A549 (cell line): ENCODE data around the gene PROM2. TPM values are rescaled to one million over a fixed set of nuclear protein-coding genes. Genes with fewer than 3 reads are reported as not detected.

Experiments
- ATAC-seq, 2 experiments: fragments of 200-7000 bp in 1 of 2; fragments of >200 bp in 1 of 2; cut with Nextera tagmentation in 1 of 2; cut with Tn5 transposase in 1 of 2; 3 replicates each; pipeline versions ENCODE4 v1.8.0 to v1.9.1; 2018 to 2020; ENCODE audit warnings: mild to moderate bottlenecking in 1 of 2, moderate library complexity in 1 of 2
- CTCF ChIA-PET: fragments of 300-600 bp; sonication (Branson Sonifier 250); formaldehyde crosslinking; extraction: SDS; loops from one replicate; lab custom pipeline; 2021; ENCODE audit warnings: antibody characterized with exemption, inconsistent platforms; lab: Yijun Ruan, JAX
- POLR2A ChIA-PET: fragments of 350-600 bp; formaldehyde crosslinking; extraction: SDS; loops from one replicate; lab custom pipeline; 2021; ENCODE audit warnings: antibody characterized with exemption, inconsistent platforms; lab: Yijun Ruan, JAX
- DNase-seq, 2 experiments: peaks; one replicate each; pipeline versions ENCODE4 v3.0.0 to v3.0.0-alpha.2; 2011 to 2016; ENCODE audit warnings: low read depth in 1 of 2, low spot score in 1 of 2
- FAIRE-seq: peaks from 2 replicates; lab custom pipeline; 2011; peaks lifted over from hg19 to GRCh38; lab: Jason Lieb, UNC
- H3K27ac ChIP-seq, 2 experiments: fragments of >200 bp; sonication (Bioruptor Twin); formaldehyde crosslinking; 3 replicates each; pipeline ENCODE4 v1.5.1; 2016 to 2017
- H3K4me1 ChIP-seq: fragments of >200 bp; sonication (Bioruptor Twin); formaldehyde crosslinking; 3 replicates; pipeline ENCODE4 v1.6.1; 2016
- H3K4me2 ChIP-seq: fragments of >200 bp; sonication (Bioruptor Twin); formaldehyde crosslinking; 3 replicates; pipeline ENCODE4 v1.6.1; 2016
- H3K4me3 ChIP-seq: fragments of >200 bp; sonication (Bioruptor Twin); formaldehyde crosslinking; 3 replicates; pipeline ENCODE4 v1.5.1; 2016
- H3K9me3 ChIP-seq: fragments of >200 bp; sonication (Bioruptor Twin); formaldehyde crosslinking; 3 replicates; pipeline ENCODE4 v1.6.1; 2016
- BCL3 ChIP-seq: fragments of >200 bp; sonication (Bioruptor Twin); formaldehyde crosslinking; IDR thresholded peaks from 3 replicates; pipeline ENCODE4 v1.6.1; 2016
- CEBPB ChIP-seq, 2 experiments: fragments of >200 bp in 1 of 2; sonication (Bioruptor Twin) in 1 of 2; formaldehyde crosslinking in 1 of 2; IDR thresholded peaks; 2 replicates each; pipeline ENCODE4 v1.6.1; 2012 to 2016
- EHMT2 ChIP-seq: fragments of 200-600 bp; sonication (generic); IDR thresholded peaks from 2 replicates; pipeline ENCODE4 v1.6.1; 2016; ENCODE audit warnings: antibody characterized with exemption, low read depth, mild to moderate bottlenecking, moderate library complexity
- ELK1 ChIP-seq: fragments of 150-350 bp; IDR thresholded peaks from 2 replicates; pipeline ENCODE4 v1.6.1; 2014; ENCODE audit warnings: low read depth, mild to moderate bottlenecking, low read length
- EP300 ChIP-seq, 2 experiments: fragments of >200 bp; sonication (Bioruptor Twin); formaldehyde crosslinking; IDR thresholded peaks; 2 replicates in 1 of 2; 3 replicates in 1 of 2; pipeline ENCODE4 v1.6.1; 2016 to 2017
- FOSB ChIP-seq: fragments of 250-450 bp; sonication (Bioruptor Pico); IDR thresholded peaks from 2 replicates; pipeline ENCODE4 v1.5.0; 2020; ENCODE audit warnings: mild to moderate bottlenecking, moderate library complexity
- FOXS1 ChIP-seq: fragments of 250-450 bp; sonication (Bioruptor Pico); IDR thresholded peaks from 2 replicates; pipeline ENCODE4 v1.5.0; 2020; ENCODE audit warnings: mild to moderate bottlenecking, moderate library complexity
- HEYL ChIP-seq: fragments of 250-450 bp; sonication (Bioruptor Pico); IDR thresholded peaks from 2 replicates; pipeline ENCODE4 v1.8.0; 2021; ENCODE audit warnings: mild to moderate bottlenecking, moderate library complexity
- HOXB13 ChIP-seq: fragments of 250-450 bp; sonication (Bioruptor Pico); IDR thresholded peaks from 2 replicates; pipeline ENCODE4 v1.5.0; 2020; ENCODE audit warnings: low read depth, mild to moderate bottlenecking, moderate library complexity
- KDM1A ChIP-seq: fragments of 200-600 bp; sonication (generic); IDR thresholded peaks from 2 replicates; pipeline ENCODE4 v1.6.1; 2016; ENCODE audit warnings: low read depth, mild to moderate bottlenecking
- MAFK ChIP-seq: fragments of 450-650 bp; IDR thresholded peaks from 2 replicates; pipeline ENCODE4 v1.6.1; 2014; ENCODE audit not compliant: partially characterized antibody
- MAZ ChIP-seq: fragments of 150-350 bp; IDR thresholded peaks from 2 replicates; pipeline ENCODE4 v1.6.1; 2014; ENCODE audit warnings: antibody characterized with exemption, low read depth, low read length, borderline replicate concordance
- NPAS2 ChIP-seq: fragments of 250-450 bp; sonication (Bioruptor Pico); IDR thresholded peaks from 2 replicates; pipeline ENCODE4 v1.8.0; 2022; ENCODE audit warnings: mild to moderate bottlenecking, moderate library complexity, borderline replicate concordance
- POLR2AphosphoS2 ChIP-seq: conservative IDR thresholded peaks from 2 replicates; pipeline ENCODE4 v1.6.1; 2012; ENCODE audit warnings: low read length, improper control_type of control experiment, inconsistent platforms
- RAD21 ChIP-seq, 2 experiments: fragments of >200 bp in 1 of 2; sonication (Bioruptor Twin) in 1 of 2; formaldehyde crosslinking in 1 of 2; IDR thresholded peaks in 1 of 2; conservative IDR thresholded peaks in 1 of 2; 2 replicates in 1 of 2; 3 replicates in 1 of 2; pipeline ENCODE4 v1.6.1; 2012 to 2018; ENCODE audit warnings: inconsistent platforms in 1 of 2
- RARB ChIP-seq: fragments of 250-450 bp; sonication (Bioruptor Pico); IDR thresholded peaks from 2 replicates; pipeline ENCODE4 v1.8.0; 2021; ENCODE audit warnings: mild to moderate bottlenecking, moderate library complexity
- RCOR1 ChIP-seq: fragments of 150-350 bp; IDR thresholded peaks from 2 replicates; pipeline ENCODE4 v1.6.1; 2014; ENCODE audit warnings: antibody characterized with exemption, low read length, low read depth
- RNF2 ChIP-seq: fragments of 200-600 bp; sonication (generic); IDR thresholded peaks from 2 replicates; pipeline ENCODE4 v1.6.1; 2016; ENCODE audit warnings: low read depth, mild to moderate bottlenecking, antibody characterized with exemption, moderate library complexity, borderline replicate concordance
- ZNF302 ChIP-seq: fragments of 250-450 bp; sonication (Bioruptor Pico); IDR thresholded peaks from 2 replicates; pipeline ENCODE4 v1.9.0; 2021; ENCODE audit warnings: inconsistent platforms, mild to moderate bottlenecking, moderate library complexity
- ZSCAN20 ChIP-seq: fragments of 250-450 bp; sonication (Bioruptor Pico); IDR thresholded peaks from 2 replicates; pipeline ENCODE4 v1.8.0; 2022; ENCODE audit warnings: mild to moderate bottlenecking, moderate library complexity
- WGBS: methylation state at CpG from one replicate; pipeline ENCODE4 v1.1.6; 2017; ENCODE audit errors: missing lambda C conversion rate; 5-methylcytosine and 5-hydroxymethylcytosine counted together
- polyA plus RNA-seq, 4 experiments: library from polyadenylated mRNA; depleted of rRNA in 3 of 4; stranded (reverse); fragments of >200 nt; fragmentation: RNase III in 1 of 4; extraction: RNeasy Plus Mini Kit Qiagen cat#74134 plus additional on column Dnase treatment in 1 of 4; gene quantifications; 2 replicates in 3 of 4; 3 replicates in 1 of 4; pipeline ENCODE4 v1.2.3, GENCODE V29; 2011 to 2017
- TF ChIP-seq, protein P1 (sequence below): fragments of 450-650 bp; IDR thresholded peaks from 2 replicates; pipeline ENCODE4 v1.6.1; 2014; ENCODE audit warnings: antibody characterized with exemption

PROM2 gene
- polyA plus RNA-seq, 2 of the 4 experiments (the other 2 are of a cell fraction), result 0.08 to 0.09 TPM

DNA sequence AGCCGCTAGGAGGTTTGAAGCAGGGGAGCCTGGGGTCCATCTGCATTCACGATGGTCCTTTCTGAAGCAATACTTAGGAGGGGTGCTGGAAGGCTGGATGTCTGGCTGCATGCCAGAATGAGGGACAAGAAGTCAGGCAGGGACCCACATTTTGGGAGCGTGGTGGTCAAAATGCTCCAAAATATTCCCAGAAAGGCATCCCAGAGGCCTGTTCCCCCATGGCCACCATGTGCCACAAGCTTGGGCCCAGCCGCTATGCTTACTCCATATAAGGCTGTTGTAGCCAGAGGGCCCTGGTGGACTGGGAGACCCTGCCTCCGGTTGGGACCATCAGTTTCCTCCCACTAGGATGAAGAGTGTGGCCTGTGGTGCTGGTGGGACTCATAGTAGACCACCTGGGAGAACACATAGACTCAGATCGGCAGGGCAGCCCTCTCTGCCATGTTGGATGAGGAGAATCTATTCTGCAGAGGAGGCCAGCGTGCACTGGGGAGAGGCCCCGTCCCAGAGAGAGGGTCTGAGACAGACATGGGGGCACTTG lies 3.6 kb upstream of the PROM2 start:
- Histone ChIP-seq H3K4me3 (no peak overlapping the region), H3K27ac (no peak overlapping the region), H3K9me3 (peaks cover 20% of the 10 kb centered on the region; the same call in 2 of the 3 replicates), H3K4me1 (no peaks in the 10 kb centered on the region), H3K4me2 (no peak overlapping the region)
- DNase-seq, result no peak
- no peak for FAIRE-seq
- no peak for TF ChIP-seq ZSCAN20 (CRISPR knock-in tag)
- TF ChIP-seq FOXS1, result no peak
- TF ChIP-seq NPAS2 (CRISPR knock-in tag), result no peak
- TF ChIP-seq ELK1, result no peak
- TF ChIP-seq RARB, result no peak
- no peak for TF ChIP-seq POLR2AphosphoS2
- no peak for TF ChIP-seq FOSB
- no peak for TF ChIP-seq MAFK
- no peak for TF ChIP-seq CEBPB (IDR thresholded peaks at IDR 0.05)
- no peak for TF ChIP-seq BCL3
- no peak for TF ChIP-seq HEYL (CRISPR knock-in tag)
- TF ChIP-seq EP300 (IDR thresholded peaks at IDR 0.05), result no peak
- TF ChIP-seq, protein P1, sequence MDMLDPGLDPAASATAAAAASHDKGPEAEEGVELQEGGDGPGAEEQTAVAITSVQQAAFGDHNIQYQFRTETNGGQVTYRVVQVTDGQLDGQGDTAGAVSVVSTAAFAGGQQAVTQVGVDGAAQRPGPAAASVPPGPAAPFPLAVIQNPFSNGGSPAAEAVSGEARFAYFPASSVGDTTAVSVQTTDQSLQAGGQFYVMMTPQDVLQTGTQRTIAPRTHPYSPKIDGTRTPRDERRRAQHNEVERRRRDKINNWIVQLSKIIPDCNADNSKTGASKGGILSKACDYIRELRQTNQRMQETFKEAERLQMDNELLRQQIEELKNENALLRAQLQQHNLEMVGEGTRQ, result no peak
- TF ChIP-seq RNF2, result no peak
- TF ChIP-seq RAD21 (conservative IDR thresholded peaks at IDR 0.05 in 1 of 2, IDR thresholded peaks at IDR 0.05 in 1 of 2), result no peak
- TF ChIP-seq ZNF302 (CRISPR knock-in tag), result no peak
- ChIA-PET POLR2A (no interaction called here), CTCF (no interaction called here)
- ATAC-seq, result no peak
- WGBS, result 28% methylated on average over 8 of the region's 8 CpGs

GRCh38 chr2:95271381-95271971 lies 2.8 kb upstream of the PROM2 start:
- FAIRE-seq (no peak), DNase-seq (no peak), ATAC-seq (no peak)
- Histone ChIP-seq H3K4me2 (no peak overlapping the region), H3K27ac (no peak overlapping the region), H3K4me1 (no peaks in the 10 kb centered on the region), H3K4me3 (no peak overlapping the region), H3K9me3 (peaks cover 25% of the 10 kb centered on the region; the same call in 2 of the 3 replicates)
- CTCF ChIA-PET, result no interaction called here
- POLR2A ChIA-PET, result no interaction called here
- TF ChIP-seq KDM1A, result no peak
- 53% methylated on average over 6 of the region's 6 CpGs for WGBS

DNA sequence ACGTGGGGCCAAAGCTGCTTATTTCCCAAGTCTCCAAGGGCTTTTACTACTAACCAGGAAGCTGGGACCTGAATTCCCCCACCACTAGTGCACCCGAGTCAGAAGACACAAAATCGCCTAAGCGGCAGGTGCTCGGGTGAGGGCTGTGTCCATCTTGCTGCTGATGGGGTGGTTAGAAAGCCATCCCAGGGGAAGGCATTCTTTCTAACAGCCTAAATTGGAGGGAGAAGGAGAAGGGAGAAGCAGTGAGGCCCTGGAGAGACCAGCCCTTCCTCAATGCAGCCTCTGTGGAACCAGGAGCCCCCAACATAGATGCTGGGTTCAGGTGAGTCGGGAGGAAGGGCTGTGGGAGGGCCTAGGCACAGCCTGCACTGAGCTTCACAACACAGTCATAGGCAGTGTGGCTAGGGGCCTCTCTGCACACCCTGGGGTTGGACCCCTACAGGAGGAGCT lies 1.9 kb upstream of the PROM2 start:
- POLR2A ChIA-PET, result no interaction called here
- H3K9me3 ChIP-seq, result peaks cover 29% of the 10 kb centered on the region; the same call in 2 of the 3 replicates
- FAIRE-seq (no peak), ATAC-seq (no peak), DNase-seq (no peak)
- H3K4me3 ChIP-seq, result no peak overlapping the region
- H3K4me1 ChIP-seq, result no peaks in the 10 kb centered on the region
- H3K27ac ChIP-seq, result no peak overlapping the region
- TF ChIP-seq MAZ (no peak), HOXB13 (CRISPR knock-in tag) (no peak), EHMT2 (no peak), RCOR1 (no peak)
- no peak overlapping the region for H3K4me2 ChIP-seq
- CTCF ChIA-PET, result interaction anchor here (0.8 to 1.0 kb wide), 3 partner anchors 10 to 73 kb away, joined by 3 to 4 read pairs (median 3); no protein-coding TSS in a partner anchor
- 44% methylated on average over 6 of the region's 6 CpGs for WGBS
